GM23338 (cell line): ENCODE results near the gene OLFM1. TPM values are rescaled to one million over a fixed set of nuclear protein-coding genes. Genes with fewer than 3 reads are reported as not detected.

ENCODE experiments used
- CREB1 ChIP-seq: fragments of 250-450 bp; sonication (Bioruptor Pico); IDR thresholded peaks from 2 replicates; pipeline ENCODE4 v1.5.0; 2020; ENCODE audit warnings: low read depth, mild to moderate bottlenecking, moderate library complexity
- EZH2 ChIP-seq: fragments of 200-600 bp; sonication (generic); IDR thresholded peaks from one replicate; pipeline ENCODE4 v1.8.0; 2017; ENCODE audit warnings: antibody characterized with exemption, mild to moderate bottlenecking, low read depth; ENCODE audit not compliant: unreplicated experiment
- EZH2phosphoT487 ChIP-seq: fragments of 200-600 bp; sonication (generic); IDR thresholded peaks from one replicate; pipeline ENCODE4 v1.8.1; 2018; ENCODE audit warnings: antibody characterized with exemption; ENCODE audit not compliant: unreplicated experiment
- JUNB ChIP-seq: IDR thresholded peaks from one replicate; pipeline ENCODE4 v1.6.1; 2016; ENCODE audit warnings: antibody characterized with exemption; ENCODE audit not compliant: unreplicated experiment
- POLR2AphosphoS5 ChIP-seq: IDR thresholded peaks from 2 replicates; pipeline ENCODE4 v1.6.1; 2016; ENCODE audit warnings: antibody characterized with exemption, low read depth
- ZNF114 ChIP-seq: fragments of 250-450 bp; sonication (Bioruptor Pico); IDR thresholded peaks from 2 replicates; pipeline ENCODE4 v1.5.0; 2020; ENCODE audit warnings: mild to moderate bottlenecking, moderate library complexity
- ZNF331 ChIP-seq: fragments of 250-450 bp; sonication (Bioruptor Pico); IDR thresholded peaks from 2 replicates; pipeline ENCODE4 v1.5.0; 2020; ENCODE audit warnings: low read depth, mild to moderate bottlenecking, moderate library complexity
- polyA plus RNA-seq: library from polyadenylated mRNA; unstranded; fragments of >200 nt; fragmentation: Nextera tagmentation; extraction: Ambion mirVana; gene quantifications from 2 replicates; pipeline ENCODE4 v1.2.1, GENCODE V29; 2016
- total RNA-seq: library from RNA; depleted of rRNA; stranded (reverse); fragments of >200 nt; shearing (Covaris generic); gene quantifications from 2 replicates; pipeline ENCODE4 v1.2.3, GENCODE V29; 2014
- TF ChIP-seq, protein P1 (sequence below): fragments of 250-450 bp; sonication (Bioruptor Pico); IDR thresholded peaks from 2 replicates; pipeline ENCODE4 v1.5.0; 2020; ENCODE audit warnings: mild to moderate bottlenecking, moderate library complexity
- TF ChIP-seq, protein P2 (sequence below): IDR thresholded peaks from one replicate; pipeline ENCODE4 v1.6.1; 2018; ENCODE audit warnings: antibody characterized with exemption; ENCODE audit not compliant: unreplicated experiment

Gene OLFM1
- total and polyA plus RNA-seq, 2 experiments from 2014 or later: 20.6 to 40.1 TPM

DNA sequence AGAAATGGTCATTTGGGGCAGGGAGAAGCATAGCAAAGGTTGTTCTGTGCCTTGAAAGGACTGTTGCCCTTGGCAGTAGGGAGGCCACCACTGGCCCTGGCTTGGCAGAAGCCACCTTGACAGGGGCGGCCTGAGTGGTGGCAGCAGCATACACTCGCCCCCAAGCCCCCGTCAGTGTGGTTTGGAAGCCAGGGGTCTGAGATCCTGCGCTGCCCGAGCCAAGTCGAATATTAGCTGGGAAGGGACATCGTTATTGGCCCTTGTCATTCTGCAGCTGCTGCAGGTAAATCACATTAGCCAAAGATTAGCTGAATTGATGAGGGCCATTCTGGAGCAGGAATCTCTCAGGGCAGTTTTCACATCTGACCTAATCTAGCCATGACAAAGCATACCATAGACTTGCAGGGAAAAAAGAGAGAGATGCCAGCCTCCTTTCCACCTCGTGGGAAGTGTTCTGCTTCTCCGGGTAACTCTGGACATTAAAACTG, 9.0 kb downstream of the OLFM1 start (continued):
- TF ChIP-seq, protein P1, sequence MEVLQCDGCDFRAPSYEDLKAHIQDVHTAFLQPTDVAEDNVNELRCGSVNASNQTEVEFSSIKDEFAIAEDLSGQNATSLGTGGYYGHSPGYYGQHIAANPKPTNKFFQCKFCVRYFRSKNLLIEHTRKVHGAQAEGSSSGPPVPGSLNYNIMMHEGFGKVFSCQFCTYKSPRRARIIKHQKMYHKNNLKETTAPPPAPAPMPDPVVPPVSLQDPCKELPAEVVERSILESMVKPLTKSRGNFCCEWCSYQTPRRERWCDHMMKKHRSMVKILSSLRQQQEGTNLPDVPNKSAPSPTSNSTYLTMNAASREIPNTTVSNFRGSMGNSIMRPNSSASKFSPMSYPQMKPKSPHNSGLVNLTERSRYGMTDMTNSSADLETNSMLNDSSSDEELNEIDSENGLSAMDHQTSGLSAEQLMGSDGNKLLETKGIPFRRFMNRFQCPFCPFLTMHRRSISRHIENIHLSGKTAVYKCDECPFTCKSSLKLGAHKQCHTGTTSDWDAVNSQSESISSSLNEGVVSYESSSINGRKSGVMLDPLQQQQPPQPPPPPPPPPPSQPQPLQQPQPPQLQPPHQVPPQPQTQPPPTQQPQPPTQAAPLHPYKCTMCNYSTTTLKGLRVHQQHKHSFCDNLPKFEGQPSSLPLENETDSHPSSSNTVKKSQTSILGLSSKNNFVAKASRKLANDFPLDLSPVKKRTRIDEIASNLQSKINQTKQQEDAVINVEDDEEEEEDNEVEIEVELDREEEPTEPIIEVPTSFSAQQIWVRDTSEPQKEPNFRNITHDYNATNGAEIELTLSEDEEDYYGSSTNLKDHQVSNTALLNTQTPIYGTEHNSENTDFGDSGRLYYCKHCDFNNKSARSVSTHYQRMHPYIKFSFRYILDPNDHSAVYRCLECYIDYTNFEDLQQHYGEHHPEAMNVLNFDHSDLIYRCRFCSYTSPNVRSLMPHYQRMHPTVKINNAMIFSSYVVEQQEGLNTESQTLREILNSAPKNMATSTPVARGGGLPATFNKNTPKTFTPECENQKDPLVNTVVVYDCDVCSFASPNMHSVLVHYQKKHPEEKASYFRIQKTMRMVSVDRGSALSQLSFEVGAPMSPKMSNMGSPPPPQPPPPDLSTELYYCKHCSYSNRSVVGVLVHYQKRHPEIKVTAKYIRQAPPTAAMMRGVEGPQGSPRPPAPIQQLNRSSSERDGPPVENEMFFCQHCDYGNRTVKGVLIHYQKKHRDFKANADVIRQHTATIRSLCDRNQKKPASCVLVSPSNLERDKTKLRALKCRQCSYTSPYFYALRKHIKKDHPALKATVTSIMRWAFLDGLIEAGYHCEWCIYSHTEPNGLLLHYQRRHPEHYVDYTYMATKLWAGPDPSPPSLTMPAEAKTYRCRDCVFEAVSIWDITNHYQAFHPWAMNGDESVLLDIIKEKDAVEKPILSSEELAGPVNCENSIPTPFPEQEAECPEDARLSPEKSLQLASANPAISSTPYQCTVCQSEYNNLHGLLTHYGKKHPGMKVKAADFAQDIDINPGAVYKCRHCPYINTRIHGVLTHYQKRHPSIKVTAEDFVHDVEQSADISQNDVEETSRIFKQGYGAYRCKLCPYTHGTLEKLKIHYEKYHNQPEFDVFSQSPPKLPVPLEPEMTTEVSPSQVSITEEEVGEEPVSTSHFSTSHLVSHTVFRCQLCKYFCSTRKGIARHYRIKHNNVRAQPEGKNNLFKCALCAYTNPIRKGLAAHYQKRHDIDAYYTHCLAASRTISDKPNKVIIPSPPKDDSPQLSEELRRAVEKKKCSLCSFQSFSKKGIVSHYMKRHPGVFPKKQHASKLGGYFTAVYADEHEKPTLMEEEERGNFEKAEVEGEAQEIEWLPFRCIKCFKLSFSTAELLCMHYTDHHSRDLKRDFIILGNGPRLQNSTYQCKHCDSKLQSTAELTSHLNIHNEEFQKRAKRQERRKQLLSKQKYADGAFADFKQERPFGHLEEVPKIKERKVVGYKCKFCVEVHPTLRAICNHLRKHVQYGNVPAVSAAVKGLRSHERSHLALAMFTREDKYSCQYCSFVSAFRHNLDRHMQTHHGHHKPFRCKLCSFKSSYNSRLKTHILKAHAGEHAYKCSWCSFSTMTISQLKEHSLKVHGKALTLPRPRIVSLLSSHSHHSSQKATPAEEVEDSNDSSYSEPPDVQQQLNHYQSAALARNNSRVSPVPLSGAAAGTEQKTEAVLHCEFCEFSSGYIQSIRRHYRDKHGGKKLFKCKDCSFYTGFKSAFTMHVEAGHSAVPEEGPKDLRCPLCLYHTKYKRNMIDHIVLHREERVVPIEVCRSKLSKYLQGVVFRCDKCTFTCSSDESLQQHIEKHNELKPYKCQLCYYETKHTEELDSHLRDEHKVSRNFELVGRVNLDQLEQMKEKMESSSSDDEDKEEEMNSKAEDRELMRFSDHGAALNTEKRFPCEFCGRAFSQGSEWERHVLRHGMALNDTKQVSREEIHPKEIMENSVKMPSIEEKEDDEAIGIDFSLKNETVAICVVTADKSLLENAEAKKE (CRISPR knock-in tag): no peak
- TF ChIP-seq, protein P2, sequence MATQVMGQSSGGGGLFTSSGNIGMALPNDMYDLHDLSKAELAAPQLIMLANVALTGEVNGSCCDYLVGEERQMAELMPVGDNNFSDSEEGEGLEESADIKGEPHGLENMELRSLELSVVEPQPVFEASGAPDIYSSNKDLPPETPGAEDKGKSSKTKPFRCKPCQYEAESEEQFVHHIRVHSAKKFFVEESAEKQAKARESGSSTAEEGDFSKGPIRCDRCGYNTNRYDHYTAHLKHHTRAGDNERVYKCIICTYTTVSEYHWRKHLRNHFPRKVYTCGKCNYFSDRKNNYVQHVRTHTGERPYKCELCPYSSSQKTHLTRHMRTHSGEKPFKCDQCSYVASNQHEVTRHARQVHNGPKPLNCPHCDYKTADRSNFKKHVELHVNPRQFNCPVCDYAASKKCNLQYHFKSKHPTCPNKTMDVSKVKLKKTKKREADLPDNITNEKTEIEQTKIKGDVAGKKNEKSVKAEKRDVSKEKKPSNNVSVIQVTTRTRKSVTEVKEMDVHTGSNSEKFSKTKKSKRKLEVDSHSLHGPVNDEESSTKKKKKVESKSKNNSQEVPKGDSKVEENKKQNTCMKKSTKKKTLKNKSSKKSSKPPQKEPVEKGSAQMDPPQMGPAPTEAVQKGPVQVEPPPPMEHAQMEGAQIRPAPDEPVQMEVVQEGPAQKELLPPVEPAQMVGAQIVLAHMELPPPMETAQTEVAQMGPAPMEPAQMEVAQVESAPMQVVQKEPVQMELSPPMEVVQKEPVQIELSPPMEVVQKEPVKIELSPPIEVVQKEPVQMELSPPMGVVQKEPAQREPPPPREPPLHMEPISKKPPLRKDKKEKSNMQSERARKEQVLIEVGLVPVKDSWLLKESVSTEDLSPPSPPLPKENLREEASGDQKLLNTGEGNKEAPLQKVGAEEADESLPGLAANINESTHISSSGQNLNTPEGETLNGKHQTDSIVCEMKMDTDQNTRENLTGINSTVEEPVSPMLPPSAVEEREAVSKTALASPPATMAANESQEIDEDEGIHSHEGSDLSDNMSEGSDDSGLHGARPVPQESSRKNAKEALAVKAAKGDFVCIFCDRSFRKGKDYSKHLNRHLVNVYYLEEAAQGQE: no peak
- TF ChIP-seq ZNF331: no peak
- no peak for TF ChIP-seq ZNF114
- TF ChIP-seq POLR2AphosphoS5: no peak
- TF ChIP-seq CREB1: no peak
- TF ChIP-seq JUNB: no peak
- TF ChIP-seq EZH2phosphoT487: no peak
- no peak for TF ChIP-seq EZH2
